Coronary artery (tissue), 2 donors: ENCODE data around the gene SLC35F1.

Experiments used
- DNase-seq: peaks from one replicate; pipeline ENCODE4 v3.0.0-alpha.2; 2017; ENCODE audit warnings: low spot score
- H3K27ac ChIP-seq, 2 donors: fragments of 200-600 bp; sonication (generic); one replicate each; pipeline ENCODE4 v1.5.1; 2016 to 2019
- H3K4me3 ChIP-seq: fragments of 200-600 bp; sonication (generic); 2 replicates; pipeline ENCODE4 v1.5.1; 2016; ENCODE audit warnings: mild to moderate bottlenecking, moderate library complexity
- CTCF ChIP-seq: fragments of 200-600 bp; sonication (generic); IDR thresholded peaks from one replicate; pipeline ENCODE4 v1.5.1; 2019; ENCODE audit warnings: antibody characterized with exemption

The SLC35F1 gene

GRCh38 chr6:118354641-118355040 is 447.6 kb downstream of the SLC35F1 start:
- no peak overlapping the region for H3K27ac ChIP-seq
- no peak overlapping the region for H3K4me3 ChIP-seq
- DNase-seq = no peak
- TF ChIP-seq CTCF = no peak

GRCh38 chr6:118356054-118356453 is 449.0 kb downstream of the SLC35F1 start:
- TF ChIP-seq CTCF = no peak
- no peak for DNase-seq
- Histone ChIP-seq H3K4me3 (no peak overlapping the region), H3K27ac (no peak overlapping the region)

GRCh38 chr6:118356686-118357085 is 449.6 kb downstream of the SLC35F1 start:
- H3K4me3 ChIP-seq = no peak overlapping the region
- DNase-seq = no peak
- TF ChIP-seq CTCF = no peak
- no peak overlapping the region for H3K27ac ChIP-seq
